ENCODE measurements around the gene TICAM1.

DNA sequence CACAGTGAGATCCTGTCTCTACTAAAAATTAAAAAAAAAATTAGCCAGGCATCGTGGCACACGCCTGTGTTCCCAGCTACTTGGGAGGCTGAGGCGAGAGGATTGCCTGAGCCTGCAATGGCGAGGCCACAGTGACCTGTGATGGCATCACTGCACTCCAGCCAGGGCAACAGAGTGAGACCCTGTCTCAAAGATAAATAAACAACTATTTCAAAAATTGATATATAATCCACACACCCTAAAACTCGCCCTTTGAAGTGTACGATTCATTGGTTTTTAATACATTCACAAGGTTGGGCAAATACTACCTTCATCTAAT lies 12.1 kb upstream of the TICAM1 start:
- TF ChIP-seq, protein P1, sequence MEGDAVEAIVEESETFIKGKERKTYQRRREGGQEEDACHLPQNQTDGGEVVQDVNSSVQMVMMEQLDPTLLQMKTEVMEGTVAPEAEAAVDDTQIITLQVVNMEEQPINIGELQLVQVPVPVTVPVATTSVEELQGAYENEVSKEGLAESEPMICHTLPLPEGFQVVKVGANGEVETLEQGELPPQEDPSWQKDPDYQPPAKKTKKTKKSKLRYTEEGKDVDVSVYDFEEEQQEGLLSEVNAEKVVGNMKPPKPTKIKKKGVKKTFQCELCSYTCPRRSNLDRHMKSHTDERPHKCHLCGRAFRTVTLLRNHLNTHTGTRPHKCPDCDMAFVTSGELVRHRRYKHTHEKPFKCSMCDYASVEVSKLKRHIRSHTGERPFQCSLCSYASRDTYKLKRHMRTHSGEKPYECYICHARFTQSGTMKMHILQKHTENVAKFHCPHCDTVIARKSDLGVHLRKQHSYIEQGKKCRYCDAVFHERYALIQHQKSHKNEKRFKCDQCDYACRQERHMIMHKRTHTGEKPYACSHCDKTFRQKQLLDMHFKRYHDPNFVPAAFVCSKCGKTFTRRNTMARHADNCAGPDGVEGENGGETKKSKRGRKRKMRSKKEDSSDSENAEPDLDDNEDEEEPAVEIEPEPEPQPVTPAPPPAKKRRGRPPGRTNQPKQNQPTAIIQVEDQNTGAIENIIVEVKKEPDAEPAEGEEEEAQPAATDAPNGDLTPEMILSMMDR (IDR thresholded peaks at IDR 0.05): no peak
- no peak for TF ChIP-seq POLR2A (IDR thresholded peaks at IDR 0.05)
- TF ChIP-seq EP300 (IDR thresholded peaks at IDR 0.05): no peak

All from stomach (tissue), 4 donors.